H9 (cell line): ENCODE results near the gene NEMF. TPM values are rescaled to one million over a fixed set of nuclear protein-coding genes. Genes with fewer than 3 reads are reported as not detected.

ENCODE experiments used
- DNase-seq: peaks from one replicate; pipeline ENCODE4 v3.0.0-alpha.2; 2017
- H2AFZ ChIP-seq: one replicate; pipeline ENCODE4 v1.6.1; 2013; ENCODE audit warnings: mild to moderate bottlenecking, low read length, control low read depth, moderate library complexity
- H2AK5ac ChIP-seq: 2 replicates; pipeline ENCODE4 v1.6.1; 2013; ENCODE audit warnings: low read length, control low read depth, mixed read lengths; ENCODE audit not compliant: insufficient read length
- H2BK120ac ChIP-seq: one replicate; pipeline ENCODE4 v1.6.1; 2013; ENCODE audit warnings: low read depth, mild to moderate bottlenecking, low read length, control low read depth, inconsistent platforms; ENCODE audit not compliant: poor library complexity, severe bottlenecking
- H2BK12ac ChIP-seq: 2 replicates; pipeline ENCODE4 v1.6.1; 2013; ENCODE audit warnings: low read length, control low read depth, mixed read lengths, low read depth; ENCODE audit not compliant: insufficient read length
- H2BK15ac ChIP-seq: 2 replicates; pipeline ENCODE4 v1.6.1; 2013; ENCODE audit warnings: low read depth, low read length, control low read depth
- H2BK20ac ChIP-seq: one replicate; pipeline ENCODE4 v1.6.1; 2013; ENCODE audit warnings: low read depth, mild to moderate bottlenecking, low read length, control low read depth, inconsistent platforms; ENCODE audit not compliant: poor library complexity, severe bottlenecking
- H2BK5ac ChIP-seq: 2 replicates; pipeline ENCODE4 v1.6.1; 2013; ENCODE audit warnings: low read length, control low read depth, mixed read lengths; ENCODE audit not compliant: insufficient read length
- H3K14ac ChIP-seq: 2 replicates; pipeline ENCODE4 v1.6.1; 2013; ENCODE audit warnings: low read length, control low read depth; ENCODE audit not compliant: insufficient read depth
- H3K18ac ChIP-seq: 2 replicates; pipeline ENCODE4 v1.6.1; 2013; ENCODE audit warnings: low read depth, mild to moderate bottlenecking, mixed read lengths, low read length, control low read depth; ENCODE audit not compliant: insufficient read length
- H3K23ac ChIP-seq: 2 replicates; pipeline ENCODE4 v1.6.1; 2013; ENCODE audit warnings: low read length, control low read depth, mixed read lengths, low read depth; ENCODE audit not compliant: insufficient read length
- H3K23me2 ChIP-seq: 2 replicates; pipeline ENCODE4 v1.6.1; 2013; ENCODE audit warnings: low read depth, mild to moderate bottlenecking, mixed read lengths, low read length, control low read depth; ENCODE audit not compliant: insufficient read length, poor library complexity, severe bottlenecking
- H3K27ac ChIP-seq: 2 replicates; pipeline ENCODE4 v1.5.1; 2013; ENCODE audit warnings: low read length, control low read depth, mixed read lengths, low read depth; ENCODE audit not compliant: insufficient read length
- H3K27me3 ChIP-seq: 2 replicates; pipeline ENCODE4 v1.6.1; 2013; ENCODE audit warnings: low read length, control low read depth, inconsistent platforms; ENCODE audit not compliant: insufficient read depth
- H3K4ac ChIP-seq: 2 replicates; pipeline ENCODE4 v1.6.1; 2013; ENCODE audit warnings: low read depth, mild to moderate bottlenecking, control low read depth, inconsistent platforms, low read length, moderate library complexity
- H3K4me1 ChIP-seq: 2 replicates; pipeline ENCODE4 v1.6.1; 2013; ENCODE audit warnings: low read length, control low read depth, inconsistent platforms; ENCODE audit not compliant: insufficient read depth
- H3K4me2 ChIP-seq: 2 replicates; pipeline ENCODE4 v1.6.1; 2013; ENCODE audit warnings: low read length, control low read depth, mixed read lengths; ENCODE audit not compliant: insufficient read length, insufficient read depth
- H3K56ac ChIP-seq: 2 replicates; pipeline ENCODE4 v1.6.1; 2013; ENCODE audit warnings: low read depth, mild to moderate bottlenecking, mixed read lengths, low read length, control low read depth; ENCODE audit not compliant: insufficient read length
- H3K79me1 ChIP-seq: 2 replicates; pipeline ENCODE4 v1.6.1; 2013; ENCODE audit warnings: low read depth, mild to moderate bottlenecking, moderate library complexity, low read length, control low read depth, inconsistent platforms; ENCODE audit not compliant: insufficient read depth, poor library complexity, severe bottlenecking
- H3K79me2 ChIP-seq: 2 replicates; pipeline ENCODE4 v1.6.1; 2013; ENCODE audit warnings: low read length, control low read depth, inconsistent platforms; ENCODE audit not compliant: insufficient read depth
- H3K9ac ChIP-seq: 2 replicates; pipeline ENCODE4 v1.6.1; 2013; ENCODE audit warnings: low read length, control low read depth, mixed read lengths; ENCODE audit not compliant: insufficient read length; ENCODE audit errors: extremely low read depth
- H3K9me3 ChIP-seq: one replicate; pipeline ENCODE4 v1.6.1; 2013; ENCODE audit warnings: low read depth, low read length, inconsistent platforms; ENCODE audit not compliant: control insufficient read depth
- H3T11ph ChIP-seq: one replicate; pipeline ENCODE4 v1.6.1; 2013; ENCODE audit warnings: mild to moderate bottlenecking, low read length, control low read depth, inconsistent platforms
- H4K20me1 ChIP-seq: one replicate; pipeline ENCODE4 v1.6.1; 2013; ENCODE audit not compliant: control insufficient read depth, insufficient read length, insufficient read depth
- H4K5ac ChIP-seq: 2 replicates; pipeline ENCODE4 v1.6.1; 2013; ENCODE audit warnings: low read depth, mild to moderate bottlenecking, mixed read lengths, low read length, control low read depth; ENCODE audit not compliant: insufficient read length
- H4K8ac ChIP-seq: replicated peaks from 2 replicates; pipeline ENCODE4 v1.6.1; 2013; ENCODE audit warnings: low read length, control low read depth, mixed read lengths, low read depth; ENCODE audit not compliant: insufficient read length
- H4K91ac ChIP-seq: 2 replicates; pipeline ENCODE4 v1.6.1; 2013; ENCODE audit warnings: low read depth, mild to moderate bottlenecking, moderate library complexity, mixed read lengths, low read length, control low read depth; ENCODE audit not compliant: insufficient read length
- H3K27ac Mint-ChIP-seq, 3 experiments: 2 replicates in 2 of 3; 3 replicates in 1 of 3; pipeline ENCODE4 v1.8.0; 2020 to 2021; ENCODE audit warnings: mixed read lengths in 3 of 3, mild to moderate bottlenecking in 1 of 3, moderate library complexity in 1 of 3
- H3K27me3 Mint-ChIP-seq: 2 replicates; pipeline ENCODE4 v1.8.0; 2021; ENCODE audit warnings: low read depth, mild to moderate bottlenecking, moderate library complexity, mixed read lengths
- H3K36me3 Mint-ChIP-seq, 3 experiments: 2 replicates in 2 of 3; 3 replicates in 1 of 3; pipeline ENCODE4 v1.8.0; 2020 to 2021; ENCODE audit warnings: low read depth in 3 of 3, mixed read lengths in 3 of 3; ENCODE audit not compliant: insufficient read depth in 1 of 3
- H3K4me1 Mint-ChIP-seq, 2 experiments: 2 replicates each; pipeline ENCODE4 v1.8.0; 2020; ENCODE audit warnings: mixed read lengths in 2 of 2
- H3K4me3 Mint-ChIP-seq, 2 experiments: 2 replicates in 1 of 2; 3 replicates in 1 of 2; pipeline ENCODE4 v1.8.0; 2020 to 2021; ENCODE audit warnings: mild to moderate bottlenecking in 2 of 2, mixed read lengths in 2 of 2, moderate library complexity in 1 of 2
- H3K9me3 Mint-ChIP-seq, 2 experiments: 2 replicates in 1 of 2; 3 replicates in 1 of 2; pipeline ENCODE4 v1.8.0; 2020; ENCODE audit warnings: mild to moderate bottlenecking in 2 of 2, mixed read lengths in 2 of 2, moderate library complexity in 1 of 2
- WGBS: extraction: QIAGEN DNeasy Blood & Tissue Kit; methylation state at CpG from one replicate; pipeline ENCODE4 v1.1.7; 2013; ENCODE audit warnings: missing lambda C conversion rate, low lambda C conversion rate, mixed read lengths; ENCODE audit not compliant: insufficient read length; ENCODE audit errors: extremely low coverage; 5-methylcytosine and 5-hydroxymethylcytosine counted together
- total RNA-seq: library from RNA; stranded (reverse); gene quantifications from 2 replicates; pipeline ENCODE4 v1.2.1, GENCODE V29; 2021
- TF ChIP-seq, protein P1 (sequence below): fragments of 200-600 bp; sonication (generic); conservative IDR thresholded peaks from 3 replicates; pipeline ENCODE4 v1.8.0; 2021; ENCODE audit warnings: antibody characterized with exemption, mild to moderate bottlenecking

NEMF gene
- total RNA-seq, 1 experiment from 2014 or later = 57.4 TPM

DNA sequence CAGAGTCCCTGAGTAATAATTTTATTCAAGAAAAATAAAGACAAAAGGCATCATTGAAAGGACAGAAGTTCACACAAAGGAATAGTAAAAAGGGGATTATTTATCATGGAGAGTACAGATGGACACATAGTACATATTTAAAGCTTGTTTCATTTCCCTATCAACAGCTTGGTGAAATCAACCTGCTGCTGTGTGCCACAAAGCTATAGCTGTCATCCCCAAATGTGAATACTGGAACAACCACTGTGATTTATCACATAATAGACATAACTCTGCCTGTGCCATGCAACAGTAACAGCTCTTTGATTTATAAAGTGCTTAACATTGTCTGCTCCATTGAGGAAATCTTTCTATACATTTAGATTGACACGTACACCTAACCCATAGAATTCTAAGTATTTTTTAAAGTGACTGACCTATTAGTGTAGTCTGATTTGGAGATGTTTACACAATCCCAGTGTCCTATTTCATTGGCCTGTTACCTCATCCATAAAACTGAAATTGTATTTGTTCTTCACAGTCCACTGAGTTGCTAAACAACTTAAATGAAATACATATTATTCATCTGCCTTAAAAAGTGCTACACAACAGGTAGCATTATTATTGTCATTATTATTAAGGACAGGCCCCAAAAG lies 3.3 kb downstream of the NEMF start:
- no peak for DNase-seq
- peaks cover 0 to 3% of the 10 kb centered on the region in 2 experiments; a peak in 2 of 5 replicates for H3K9me3 Mint-ChIP-seq
- Histone ChIP-seq H3K14ac (no peak overlapping the region), H3K4me1 (no peaks in the 10 kb centered on the region), H3K23ac (no peak overlapping the region), H3K27me3 (no peaks in the 10 kb centered on the region), H4K5ac (no peak overlapping the region), H3K23me2 (no peaks in the 10 kb centered on the region), H4K8ac (no peak overlapping the region), H2AK5ac (no peak overlapping the region), H3K18ac (no peak overlapping the region), H3K4ac (no peak overlapping the region), H2AFZ (no peak overlapping the region), H3K4me2 (no peak overlapping the region), H3K27ac (no peak overlapping the region), H2BK20ac (no peak overlapping the region), H2BK15ac (no peak overlapping the region), H3K56ac (no peak overlapping the region), H3K79me1 (no peaks in the 10 kb centered on the region), H2BK12ac (no peak overlapping the region), H4K20me1 (no peaks in the 10 kb centered on the region), H3K79me2 (peaks cover 4% of the 10 kb centered on the region; the same call in 1 of the 2 replicates), H4K91ac (no peak overlapping the region), H2BK5ac (no peak overlapping the region), H3K9ac (no peak overlapping the region), H3K9me3 (no peaks in the 10 kb centered on the region), H2BK120ac (no peak overlapping the region), H3T11ph (no peak overlapping the region)
- peaks cover 33 to 51% (median 42%) of the 10 kb centered on the region in 3 experiments for H3K36me3 Mint-ChIP-seq
- peaks cover 8 to 11% of the 10 kb centered on the region in 2 experiments for H3K4me1 Mint-ChIP-seq
- H3K27me3 Mint-ChIP-seq = peaks cover 4% of the 10 kb centered on the region; the same call in 1 of the 2 replicates
- TF ChIP-seq, protein P1, sequence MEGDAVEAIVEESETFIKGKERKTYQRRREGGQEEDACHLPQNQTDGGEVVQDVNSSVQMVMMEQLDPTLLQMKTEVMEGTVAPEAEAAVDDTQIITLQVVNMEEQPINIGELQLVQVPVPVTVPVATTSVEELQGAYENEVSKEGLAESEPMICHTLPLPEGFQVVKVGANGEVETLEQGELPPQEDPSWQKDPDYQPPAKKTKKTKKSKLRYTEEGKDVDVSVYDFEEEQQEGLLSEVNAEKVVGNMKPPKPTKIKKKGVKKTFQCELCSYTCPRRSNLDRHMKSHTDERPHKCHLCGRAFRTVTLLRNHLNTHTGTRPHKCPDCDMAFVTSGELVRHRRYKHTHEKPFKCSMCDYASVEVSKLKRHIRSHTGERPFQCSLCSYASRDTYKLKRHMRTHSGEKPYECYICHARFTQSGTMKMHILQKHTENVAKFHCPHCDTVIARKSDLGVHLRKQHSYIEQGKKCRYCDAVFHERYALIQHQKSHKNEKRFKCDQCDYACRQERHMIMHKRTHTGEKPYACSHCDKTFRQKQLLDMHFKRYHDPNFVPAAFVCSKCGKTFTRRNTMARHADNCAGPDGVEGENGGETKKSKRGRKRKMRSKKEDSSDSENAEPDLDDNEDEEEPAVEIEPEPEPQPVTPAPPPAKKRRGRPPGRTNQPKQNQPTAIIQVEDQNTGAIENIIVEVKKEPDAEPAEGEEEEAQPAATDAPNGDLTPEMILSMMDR = no peak
- H3K27ac Mint-ChIP-seq = no peak overlapping the region
- no CpG with 5 or more reads among the region's 1 CpG for WGBS
- no peak overlapping the region for H3K4me3 Mint-ChIP-seq
